HL-60 (cell line): ENCODE results near the gene PITX2.

Source experiments
- DNase-seq, 2 experiments: peaks; one replicate each; pipeline ENCODE4 v3.0.0-alpha.2; 2010 to 2020; ENCODE audit warnings: low read depth in 1 of 2, low spot score in 1 of 2
- H3K27ac ChIP-seq: fragments of 250-450 bp; sonication (Bioruptor Pico); replicated peaks from 2 replicates; pipeline ENCODE4 v1.5.1; 2020; ENCODE audit warnings: mild to moderate bottlenecking, moderate library complexity
- H3K27me3 ChIP-seq: fragments of 250-450 bp; sonication (Bioruptor Pico); 2 replicates; pipeline ENCODE4 v1.5.1; 2021; ENCODE audit warnings: mild to moderate bottlenecking, moderate library complexity; ENCODE audit not compliant: insufficient read depth, poor library complexity, severe bottlenecking
- H3K4me3 ChIP-seq: replicated peaks from 2 replicates; pipeline ENCODE4 v1.5.1; 2011; ENCODE audit warnings: mild to moderate bottlenecking, control low read depth, low read length; ENCODE audit not compliant: insufficient read depth
- CTCF ChIP-seq: IDR thresholded peaks from one replicate; pipeline ENCODE4 v1.5.1; 2011; ENCODE audit warnings: low read length, control low read depth, inconsistent platforms; ENCODE audit not compliant: insufficient read depth
- GABPA ChIP-seq: IDR thresholded peaks from 2 replicates; pipeline ENCODE4 v1.6.1; 2012; ENCODE audit warnings: low read depth
- POLR2AphosphoS5 ChIP-seq: IDR thresholded peaks from 2 replicates; pipeline ENCODE4 v1.6.1; 2012; ENCODE audit warnings: low read depth
- REST ChIP-seq: IDR thresholded peaks from 2 replicates; pipeline ENCODE4 v1.6.1; 2012; ENCODE audit warnings: low read depth; ENCODE audit not compliant: insufficient replicate concordance
- SPI1 ChIP-seq: IDR thresholded peaks from 2 replicates; pipeline ENCODE4 v1.6.1; 2012; ENCODE audit warnings: low read depth, mild to moderate bottlenecking, borderline replicate concordance

Gene PITX2

GRCh38 chr4:110630688-110631402 lies 8.0 kb upstream of the PITX2 start:
- H3K27me3 ChIP-seq, result peaks cover 82% of the 10 kb centered on the region
- TF ChIP-seq SPI1 (no peak), GABPA (no peak), REST (no peak), POLR2AphosphoS5 (no peak), CTCF (no peak)
- no peak for DNase-seq
- H3K4me3 ChIP-seq, result no peak overlapping the region
- H3K27ac ChIP-seq, result no peak overlapping the region

GRCh38 chr4:110629780-110630687 lies 7.2 kb upstream of the PITX2 start:
- Histone ChIP-seq H3K27me3 (peaks cover 82% of the 10 kb centered on the region), H3K4me3 (no peak overlapping the region), H3K27ac (no peak overlapping the region)
- no peak for TF ChIP-seq CTCF
- no peak for TF ChIP-seq GABPA
- no peak for TF ChIP-seq SPI1
- no peak for TF ChIP-seq POLR2AphosphoS5
- TF ChIP-seq REST, result no peak
- no peak for DNase-seq

- Histone ChIP-seq H3K27me3 (peaks cover 82% of the 10 kb centered on the region), H3K4me3 (no peak overlapping the region), H3K27ac (no peak overlapping the region)
- TF ChIP-seq POLR2AphosphoS5 (no peak), REST (no peak), SPI1 (no peak), GABPA (no peak), CTCF (no peak)
- DNase-seq, result no peak
Observed at GRCh38 chr4:110629214-110629754, 6.4 kb upstream of the PITX2 start.
